ENCODE data around the gene C2orf69.
"Not testable (repeated sequence)": the region's sequence is repeated elsewhere in the genome, so short reads cannot be mapped to it uniquely, and the experiment has no call there.

C2orf69 gene, protein sequence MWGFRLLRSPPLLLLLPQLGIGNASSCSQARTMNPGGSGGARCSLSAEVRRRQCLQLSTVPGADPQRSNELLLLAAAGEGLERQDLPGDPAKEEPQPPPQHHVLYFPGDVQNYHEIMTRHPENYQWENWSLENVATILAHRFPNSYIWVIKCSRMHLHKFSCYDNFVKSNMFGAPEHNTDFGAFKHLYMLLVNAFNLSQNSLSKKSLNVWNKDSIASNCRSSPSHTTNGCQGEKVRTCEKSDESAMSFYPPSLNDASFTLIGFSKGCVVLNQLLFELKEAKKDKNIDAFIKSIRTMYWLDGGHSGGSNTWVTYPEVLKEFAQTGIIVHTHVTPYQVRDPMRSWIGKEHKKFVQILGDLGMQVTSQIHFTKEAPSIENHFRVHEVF
- 24.5 to 28.6 reads per million in 2 experiments for total RNA-seq

DNA sequence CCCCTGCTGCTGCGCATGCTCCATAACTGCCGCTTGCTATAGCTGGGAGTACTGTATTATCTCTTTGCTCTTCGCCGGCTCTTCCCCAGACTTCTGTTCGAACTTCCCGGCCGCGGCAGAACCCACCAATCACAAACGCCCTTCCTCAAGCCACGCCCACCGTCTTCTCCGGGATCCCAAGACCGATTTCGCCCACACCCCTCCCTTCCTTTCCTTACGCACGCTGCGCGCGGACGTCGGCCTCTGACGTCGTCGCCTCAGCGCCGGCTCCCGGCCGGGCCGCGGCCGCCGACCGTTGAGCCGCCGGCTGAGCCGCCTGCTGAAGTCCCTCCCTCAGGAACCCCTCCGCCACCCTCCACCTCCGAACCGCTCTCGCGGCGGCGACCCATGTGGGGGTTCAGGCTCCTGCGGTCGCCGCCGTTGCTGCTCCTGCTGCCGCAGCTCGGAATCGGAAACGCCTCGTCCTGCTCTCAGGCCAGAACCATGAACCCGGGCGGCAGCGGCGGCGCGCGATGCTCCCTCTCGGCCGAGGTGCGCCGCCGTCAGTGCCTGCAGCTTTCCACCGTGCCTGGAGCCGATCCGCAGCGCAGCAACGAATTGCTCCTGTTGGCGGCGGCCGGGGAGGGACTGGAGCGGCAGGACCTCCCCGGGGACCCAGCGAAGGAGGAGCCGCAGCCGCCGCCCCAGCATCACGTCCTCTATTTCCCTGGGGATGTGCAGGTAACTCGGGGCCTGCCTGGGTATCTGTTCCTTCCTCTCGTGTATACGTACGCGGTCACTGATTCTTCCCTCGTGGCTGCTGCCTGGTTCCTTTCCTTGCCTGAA, at the start of gene C2orf69:
Gene C2orf69 (plus strand): TSS at position 242 of the 825 bp plus-strand sequence. CDS start 146 bp downstream, at position 388.
- DNase-seq (ENCODE audit: low read depth): peak; percentile 83

DNA sequence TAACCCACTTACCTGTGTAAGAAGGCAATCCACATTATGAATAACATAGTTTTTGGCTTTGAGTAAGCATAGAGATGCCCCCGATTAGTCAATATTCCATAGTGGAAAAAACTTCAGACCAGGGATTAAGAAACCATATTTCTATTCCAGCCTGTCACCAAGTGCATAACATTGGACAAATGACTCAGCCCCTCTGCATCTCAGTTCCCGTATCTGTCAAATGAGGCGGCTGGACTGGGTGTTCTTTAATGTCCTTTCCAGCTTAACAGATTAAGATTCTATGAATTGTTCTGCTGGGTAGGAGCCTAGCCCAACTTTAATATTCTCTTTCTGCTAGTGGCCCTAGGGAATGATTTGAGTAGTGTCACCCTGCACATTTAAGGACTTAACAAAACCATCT, 48.3 kb upstream of the C2orf69 start:
- DNase-seq (ENCODE audit: low read depth): no peak

DNA sequence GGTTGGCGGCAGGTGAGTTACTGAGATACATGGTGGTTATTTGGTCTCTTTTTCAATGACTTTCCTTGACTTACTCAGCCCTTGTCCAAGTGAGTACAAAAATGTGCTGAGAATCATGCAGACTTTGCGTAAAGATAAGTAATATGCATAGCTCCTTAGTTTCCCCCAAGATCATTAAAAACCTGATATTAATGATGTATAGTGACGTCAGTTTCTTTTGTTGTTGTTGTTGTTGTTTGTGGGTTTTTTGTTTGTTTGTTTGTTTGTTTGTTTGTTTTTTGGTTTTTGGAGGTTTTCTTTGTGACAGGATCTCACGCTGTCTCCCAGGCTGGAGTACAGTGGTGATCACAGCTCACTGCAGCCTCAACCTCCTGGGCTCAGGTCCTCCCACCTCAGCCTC, 45.2 kb upstream of the C2orf69 start:
- no peak for DNase-seq (ENCODE audit: low read depth)

DNA sequence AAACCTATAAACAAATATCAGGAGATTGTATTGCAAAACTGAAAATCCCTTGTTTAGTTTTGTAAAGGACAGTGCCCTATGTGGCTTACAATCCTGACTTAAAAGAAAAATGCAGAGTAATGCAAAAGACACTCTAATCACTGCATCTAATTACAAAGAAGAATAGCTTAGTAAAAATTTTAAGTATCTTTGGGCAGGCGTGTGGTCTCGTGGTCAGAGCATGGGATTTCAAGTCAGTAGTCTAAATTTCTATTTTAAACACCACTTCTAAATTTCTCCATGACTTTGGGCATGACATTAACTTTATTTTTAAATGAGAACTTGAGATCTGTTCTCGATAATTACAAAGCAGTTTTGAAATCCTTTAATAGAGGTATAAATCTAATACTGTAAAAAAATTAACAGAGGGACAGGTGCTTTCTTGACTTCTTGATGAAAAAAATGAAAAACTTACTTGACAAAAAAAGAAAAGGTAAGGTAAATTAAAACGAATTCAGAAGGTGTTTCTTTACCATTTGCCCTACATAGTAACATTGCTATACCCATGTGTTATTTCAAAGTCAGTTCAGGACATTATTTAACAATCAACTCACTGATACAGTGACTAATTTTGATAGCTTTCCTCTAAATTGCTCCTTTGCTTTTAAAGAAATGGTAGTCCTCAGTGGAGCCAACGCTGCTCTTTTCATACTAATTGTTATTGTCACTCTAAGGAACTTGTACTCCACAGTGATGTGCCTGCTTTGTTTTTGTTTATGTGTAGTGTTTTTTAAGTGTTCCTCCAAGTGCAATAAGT, 42.5 kb upstream of the C2orf69 start:
- no peak for DNase-seq (ENCODE audit: low read depth)

DNA sequence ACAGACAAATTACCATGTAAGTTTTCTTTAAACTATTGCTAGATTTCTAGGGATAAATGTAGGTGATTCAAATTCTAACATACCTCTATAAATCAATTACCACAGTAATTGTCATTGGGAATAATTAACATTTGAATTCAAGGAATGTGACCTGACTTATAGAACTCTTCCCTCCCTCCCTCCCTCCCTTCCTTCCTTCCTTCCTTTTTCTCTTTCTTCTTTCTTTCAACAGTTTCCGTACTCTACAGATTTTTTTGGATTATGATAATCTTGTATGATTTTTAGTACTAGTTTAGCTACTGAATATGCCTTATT, 41.9 kb upstream of the C2orf69 start:
- no peak for DNase-seq (ENCODE audit: low read depth)

DNA sequence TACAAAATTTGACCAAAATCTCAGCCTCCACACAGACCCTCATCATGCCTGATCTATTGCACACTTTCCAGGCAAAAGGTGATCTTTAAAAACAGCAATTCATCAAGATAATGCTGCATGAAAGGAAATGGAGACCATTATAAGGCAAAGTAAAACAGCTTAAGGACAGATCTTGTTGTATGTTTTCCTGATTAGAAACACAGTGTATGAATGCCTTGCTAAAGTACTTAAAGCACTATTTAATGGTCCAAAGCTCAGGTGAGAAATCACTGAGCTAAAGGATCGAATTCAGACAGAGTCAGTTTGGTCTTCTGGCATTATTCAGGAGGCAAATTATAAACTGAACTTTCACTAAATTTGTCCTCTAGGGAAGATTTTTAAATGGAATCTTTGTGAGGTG, 41.4 kb upstream of the C2orf69 start:
- no peak for DNase-seq (ENCODE audit: low read depth)

DNA sequence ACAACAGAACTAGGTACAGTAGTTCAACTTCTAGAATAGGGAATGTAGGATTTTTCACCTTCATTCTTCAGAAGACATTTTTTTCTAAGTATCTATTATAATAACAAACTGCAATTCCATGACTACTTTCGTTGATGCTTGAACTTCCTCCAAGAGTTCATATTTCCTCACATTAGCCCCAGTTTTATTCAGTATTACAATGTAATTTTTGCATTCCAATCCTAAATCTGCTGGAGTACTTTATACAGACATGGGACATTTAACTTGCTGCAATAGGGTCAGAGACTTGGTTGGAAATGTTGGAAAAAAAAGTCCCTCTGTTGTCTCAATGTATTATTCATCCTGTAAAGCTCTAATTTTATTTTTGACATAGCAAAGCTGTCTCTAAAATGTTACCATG, 40.5 kb upstream of the C2orf69 start:
- DNase-seq (ENCODE audit: low read depth): no peak

DNA sequence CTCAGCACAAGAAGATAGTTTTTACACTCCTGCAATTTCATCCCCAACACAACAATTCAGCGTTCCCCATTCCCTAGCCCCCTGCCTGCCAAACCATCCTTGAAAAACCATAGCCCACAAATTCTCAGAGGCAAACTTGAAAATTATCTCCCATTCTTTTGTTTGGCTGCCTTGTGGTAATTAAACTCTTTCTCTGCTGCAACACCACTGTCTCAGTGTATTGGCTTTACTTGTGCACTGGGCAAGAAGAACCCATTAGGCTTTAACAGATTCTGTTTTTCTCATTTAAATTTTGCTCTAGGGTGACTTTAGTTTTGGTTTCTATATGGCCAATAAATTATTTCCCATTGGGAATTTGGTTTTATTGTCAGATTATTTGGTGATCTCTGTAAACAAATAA, 36.9 kb upstream of the C2orf69 start:
- DNase-seq (ENCODE audit: low read depth): no peak

DNA sequence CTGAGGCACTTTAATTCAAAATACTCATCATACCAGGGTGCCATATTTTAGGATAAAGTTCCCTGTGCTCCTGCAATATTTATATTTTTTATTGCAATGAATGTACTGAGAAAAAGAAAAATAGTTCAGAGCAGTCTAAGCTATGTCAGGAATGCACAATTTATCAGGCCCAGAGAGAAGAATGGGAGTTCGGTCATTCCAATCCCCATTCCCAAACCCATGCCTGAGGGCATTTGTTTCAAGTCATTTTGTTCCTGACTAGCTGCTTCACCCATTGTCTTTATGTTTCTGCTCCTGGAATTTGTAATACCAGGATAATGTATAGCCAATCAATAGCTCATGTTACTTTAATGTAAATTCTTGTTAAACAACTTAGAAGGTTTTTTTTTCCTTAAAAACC, 35.7 kb upstream of the C2orf69 start:
- no peak for DNase-seq (ENCODE audit: low read depth)

DNA sequence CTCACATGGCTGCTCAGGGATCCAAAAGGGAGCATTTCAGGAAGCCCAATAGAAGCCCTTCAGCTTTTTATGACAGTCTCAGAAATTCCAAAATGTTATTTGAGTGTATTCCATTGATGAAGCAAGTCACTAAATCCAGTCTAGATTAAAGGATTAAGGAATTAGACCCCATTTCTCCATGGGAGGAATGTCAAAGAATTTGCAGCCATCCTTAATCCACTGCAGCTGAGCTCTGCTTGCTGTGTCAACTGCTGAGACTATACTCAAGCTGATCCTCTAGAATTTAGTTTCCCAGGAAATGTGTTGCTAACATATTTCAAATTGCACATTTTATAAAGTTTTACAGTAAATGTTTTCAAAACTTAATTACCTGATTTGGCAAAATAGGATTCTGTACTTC, 28.4 kb upstream of the C2orf69 start:
- no peak for DNase-seq (ENCODE audit: low read depth)

DNA sequence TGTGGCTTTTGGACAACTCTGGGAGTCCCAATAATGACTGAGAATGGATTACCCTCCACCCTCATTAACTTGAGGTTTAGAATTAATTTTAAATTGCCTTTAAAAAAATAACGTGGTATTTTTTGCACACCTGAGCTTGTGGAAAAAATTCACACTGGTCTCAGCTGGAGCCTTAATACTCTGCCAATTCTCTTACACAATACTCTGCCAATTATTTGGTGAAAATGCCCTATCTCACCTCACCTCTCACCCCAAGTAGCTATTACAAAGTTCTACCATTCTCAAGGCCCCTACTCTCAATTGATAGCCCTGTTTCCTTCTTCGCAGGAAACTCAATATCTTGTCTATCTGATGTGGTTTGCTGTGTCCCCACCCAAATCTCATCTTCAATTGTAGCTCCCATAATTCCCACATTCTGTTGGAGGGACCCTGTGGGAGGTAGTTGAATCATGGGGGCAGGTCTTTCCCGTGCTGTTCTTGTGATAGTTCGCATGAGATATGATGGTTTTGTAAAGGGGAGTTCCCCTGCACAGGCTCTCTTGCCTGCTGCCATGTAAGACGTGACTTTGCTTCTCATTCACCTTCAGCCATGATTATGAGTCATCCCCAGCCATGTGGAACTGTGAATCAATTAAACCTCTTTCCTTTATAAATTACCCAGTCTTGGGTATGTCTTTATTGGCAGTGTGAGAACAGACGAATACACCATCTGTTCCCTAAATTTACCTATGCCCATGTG, 27.4 kb upstream of the C2orf69 start:
- no peak for DNase-seq (ENCODE audit: low read depth)

DNA sequence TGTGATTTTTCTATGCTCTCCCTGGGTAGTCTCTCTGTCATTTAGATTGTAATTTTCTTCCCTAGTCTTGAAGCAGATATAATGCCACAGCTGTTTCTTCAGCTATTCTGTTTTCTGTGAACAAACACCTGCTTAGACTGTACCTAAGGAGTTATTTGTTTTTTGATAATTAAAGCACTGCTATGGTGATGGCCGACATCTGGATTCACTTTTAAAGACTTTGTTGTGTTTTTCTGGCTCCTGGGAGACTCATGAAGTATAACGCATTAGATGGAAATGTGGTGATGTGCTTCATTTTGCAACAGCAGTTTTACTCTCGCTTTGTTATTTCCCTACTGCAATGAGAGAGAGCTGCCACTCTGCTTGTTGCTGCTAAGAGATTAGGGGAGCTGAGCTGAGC, 15.7 kb upstream of the C2orf69 start:
- no peak for DNase-seq (ENCODE audit: low read depth)

DNA sequence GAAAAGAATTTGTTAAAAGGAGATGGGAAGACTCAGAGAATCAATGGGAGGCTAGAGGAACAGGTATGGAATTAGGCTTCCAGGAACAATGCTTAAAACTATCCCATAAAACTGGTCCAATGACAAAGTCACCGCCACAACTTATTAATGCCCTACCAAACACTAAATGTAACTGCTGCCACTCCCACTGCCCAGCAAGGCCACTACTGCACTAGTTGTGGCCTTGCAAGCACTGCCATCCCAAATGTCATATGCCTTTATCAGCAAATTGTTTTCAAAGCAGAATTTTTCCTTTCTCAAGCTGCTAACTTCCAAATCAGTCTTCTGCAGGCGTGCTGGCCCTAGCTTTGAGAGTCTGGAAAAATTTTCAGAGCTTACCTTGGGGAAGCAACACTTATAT, 14.5 kb upstream of the C2orf69 start:
- no peak for DNase-seq (ENCODE audit: low read depth)

DNA sequence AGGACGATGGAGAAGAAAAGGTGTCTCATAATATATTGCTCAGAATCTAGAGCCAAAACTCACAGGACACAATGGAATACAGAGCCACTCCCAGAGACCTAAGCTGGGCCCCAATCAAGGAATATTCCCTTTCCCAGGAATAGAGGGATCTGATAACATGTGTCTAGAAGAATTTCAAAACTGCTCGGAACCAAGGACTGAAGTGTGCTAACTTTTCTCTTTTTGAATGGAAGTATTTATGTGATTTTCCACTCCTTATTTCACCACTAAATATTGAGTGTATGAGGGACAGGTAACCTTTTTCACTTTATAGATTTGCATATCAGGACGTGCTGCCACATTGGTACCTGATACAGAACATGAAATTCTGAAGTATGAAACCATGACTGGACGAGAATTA, 9.2 kb upstream of the C2orf69 start:
- no peak for DNase-seq (ENCODE audit: low read depth)

DNA sequence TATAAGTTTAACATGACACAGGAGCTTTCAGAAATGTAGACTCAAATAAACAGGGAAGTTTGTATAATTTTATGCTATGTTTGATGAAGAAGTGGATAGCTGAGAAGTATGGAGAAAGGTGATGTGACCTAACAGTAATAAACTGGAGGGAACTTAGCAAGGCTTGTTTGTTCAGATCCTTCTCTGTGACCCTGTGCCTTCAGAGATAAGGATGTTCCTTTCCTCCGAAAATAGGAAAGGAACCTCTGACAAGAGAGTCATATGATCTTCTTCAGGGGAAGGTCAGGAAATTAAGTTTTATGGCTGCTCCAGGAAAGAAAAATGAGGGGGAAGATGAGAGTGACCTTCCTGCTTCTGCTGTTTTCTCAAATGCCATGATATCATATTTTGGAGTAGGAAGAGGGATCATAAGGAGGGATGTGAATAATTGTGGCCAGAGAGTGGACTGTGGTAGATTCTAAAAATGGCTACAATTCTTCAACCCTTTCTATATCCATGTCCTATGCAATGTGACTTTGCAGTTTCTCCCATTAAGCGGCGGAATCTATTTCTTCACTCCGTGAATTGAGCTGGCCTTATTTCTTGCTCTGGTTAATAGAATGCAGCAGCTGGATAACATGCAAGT, 8.5 kb upstream of the C2orf69 start:
- no peak for DNase-seq (ENCODE audit: low read depth)

DNA sequence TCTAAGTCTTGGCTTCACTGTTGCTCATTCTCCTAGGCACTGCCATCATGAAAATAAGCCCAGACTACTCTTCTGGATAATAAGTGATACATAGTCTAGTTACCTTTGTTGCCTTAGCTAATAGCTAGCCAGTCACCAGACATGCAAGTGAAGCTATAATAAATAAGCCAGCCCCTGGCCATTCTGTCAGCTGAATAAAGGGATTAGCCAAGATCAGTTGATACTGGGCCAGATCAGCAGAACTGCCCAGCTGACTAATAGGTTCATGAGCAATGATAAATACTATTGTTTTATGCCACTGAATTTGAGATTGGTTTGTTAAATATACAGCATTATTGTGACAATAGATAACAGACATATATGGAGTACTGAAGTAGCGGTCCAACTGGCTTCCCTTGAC, 8.0 kb upstream of the C2orf69 start:
- DNase-seq (ENCODE audit: low read depth): no peak

DNA sequence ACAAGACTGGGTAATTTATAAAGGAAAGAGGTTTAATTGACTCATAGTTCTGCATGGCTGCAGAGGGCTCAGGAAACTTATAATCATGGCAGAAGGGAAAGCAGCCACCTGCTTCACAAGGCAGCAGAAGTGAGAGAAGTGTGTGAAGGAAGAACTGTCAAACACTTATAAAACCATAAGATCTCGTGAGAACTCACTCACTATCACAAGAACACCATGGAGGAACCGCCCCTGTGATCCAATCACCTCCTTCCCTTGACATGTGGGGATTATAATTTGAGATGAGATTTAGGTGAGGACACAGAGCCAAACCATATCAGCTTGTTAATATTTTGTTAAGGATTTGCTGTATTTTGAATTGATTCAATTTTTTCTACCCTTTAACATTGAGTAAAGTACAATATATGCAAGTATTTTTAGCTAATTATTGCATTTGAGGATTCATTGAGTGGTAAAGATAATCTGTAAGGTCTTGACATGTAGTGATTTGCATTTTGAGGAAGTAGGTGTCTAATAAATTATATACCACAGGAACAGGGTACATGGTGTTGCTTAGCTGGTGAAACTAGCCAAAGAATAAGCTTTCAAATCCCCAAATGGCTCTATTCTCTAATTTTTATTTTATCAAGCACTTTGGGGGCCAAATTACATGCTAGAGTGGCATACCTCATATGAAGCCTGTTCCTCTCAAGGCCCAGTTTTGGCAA, 3.9 kb upstream of the C2orf69 start:
- no peak for DNase-seq (ENCODE audit: low read depth)

DNA sequence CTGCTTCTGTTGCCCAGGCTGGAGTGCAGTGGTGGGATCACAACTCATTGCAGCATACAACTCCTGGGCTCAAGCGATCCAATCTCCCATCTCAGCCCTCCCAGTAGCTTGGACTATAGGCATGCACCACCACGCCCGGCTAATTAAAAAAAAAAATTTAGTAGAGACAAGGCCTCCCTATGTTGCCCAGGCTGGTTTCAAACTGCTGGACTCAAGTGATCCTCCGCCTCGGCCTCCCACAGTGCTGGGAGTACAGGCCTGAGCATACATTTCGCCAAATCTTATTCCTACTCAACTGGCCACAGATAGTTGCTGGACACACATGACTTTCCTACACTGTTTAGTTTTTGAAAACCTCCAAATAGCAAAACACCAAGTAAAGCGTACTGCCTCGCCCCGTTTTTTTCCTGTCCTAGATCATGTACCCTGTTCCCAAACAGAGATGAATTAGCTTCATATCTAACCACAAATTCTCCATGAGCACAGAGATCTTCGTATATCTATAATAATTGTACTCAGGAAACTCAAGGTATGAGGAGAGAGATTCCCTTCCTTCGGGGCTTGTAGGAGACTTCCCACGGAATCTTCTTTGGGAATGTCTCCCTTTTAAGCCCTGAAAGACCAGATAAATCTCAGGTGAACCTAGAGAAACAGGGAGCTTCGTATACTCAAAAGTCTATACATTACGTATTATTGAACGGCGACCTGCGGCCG, 598 bp upstream of the C2orf69 start:
- DNase-seq (ENCODE audit: low read depth): no peak

DNA sequence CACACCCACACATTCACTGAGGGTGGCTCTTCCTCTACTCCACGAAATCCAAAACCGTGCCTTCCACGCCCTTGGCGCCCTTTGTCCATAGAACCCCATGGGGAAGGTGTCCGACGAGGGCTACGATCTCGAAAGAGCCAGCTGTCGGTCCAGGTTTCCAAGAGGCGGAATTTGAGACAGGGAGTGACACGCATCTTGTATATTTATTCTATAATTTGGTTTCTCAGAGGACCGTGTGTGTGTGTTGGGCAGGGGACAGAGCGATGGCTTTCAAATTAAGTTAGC, 726 bp downstream of the C2orf69 start:
- DNase-seq (ENCODE audit: low read depth): no peak

DNA sequence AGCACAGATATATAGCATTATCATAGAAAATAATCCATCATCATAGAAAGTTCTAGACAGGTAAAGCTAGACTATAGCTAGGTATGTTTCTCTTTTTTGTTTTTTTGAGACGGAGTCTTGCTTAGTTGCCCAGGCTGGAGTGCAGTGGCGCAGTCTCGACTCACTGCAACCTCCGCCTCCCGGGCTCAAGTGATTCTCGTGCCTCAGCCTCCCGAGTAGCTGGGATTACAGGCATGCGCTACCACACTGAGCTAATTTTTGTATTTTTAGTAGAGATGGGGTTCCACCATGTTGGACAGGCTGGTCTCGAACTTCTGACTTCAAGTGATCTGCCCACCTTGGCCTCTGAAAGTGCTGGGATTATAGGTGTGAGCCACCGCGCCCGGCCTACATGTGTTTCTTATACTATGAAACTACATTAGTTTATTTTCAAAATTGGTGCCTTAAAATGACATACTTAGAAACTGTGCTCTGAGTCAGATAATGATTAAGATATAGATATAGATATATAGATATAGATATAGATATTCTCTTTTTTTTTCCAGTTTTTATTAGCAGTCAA, 1.5 kb downstream of the C2orf69 start:
- not testable (repeated sequence) for DNase-seq (ENCODE audit: low read depth)

All from T follicular helper cell (primary cell).